Stimulated activated memory B cell treated with anti-CD40 and anti-IgM and Interleukin-4, amounts not matched to agents 10 μg/mL and 1 μg/mL and 100 μg/mL, for 72 hours (primary cell): ENCODE results near the gene AP1G2.
A peak's percentile ranks its signal among the peaks of the same experiment; 100 is the strongest.

Experiments
- ATAC-seq: fragments of 150-1000 bp; cut with Tn5 transposase; 2 replicates; pipeline ENCODE4 v1.10.0; 2021
- H3K27ac Mint-ChIP-seq: one replicate; pipeline ENCODE4 v1.8.0; 2022; ENCODE audit warnings: mild to moderate bottlenecking, mixed read lengths
- H3K27me3 Mint-ChIP-seq: one replicate; pipeline ENCODE4 v1.8.0; 2022; ENCODE audit warnings: mixed read lengths
- H3K36me3 Mint-ChIP-seq: one replicate; pipeline ENCODE4 v1.8.0; 2022; ENCODE audit warnings: mixed read lengths
- H3K4me1 Mint-ChIP-seq: one replicate; pipeline ENCODE4 v1.8.0; 2022; ENCODE audit warnings: mixed read lengths
- H3K4me3 Mint-ChIP-seq: one replicate; pipeline ENCODE4 v1.8.0; 2022; ENCODE audit warnings: mild to moderate bottlenecking, moderate library complexity, mixed read lengths
- H3K9me3 Mint-ChIP-seq: one replicate; pipeline ENCODE4 v1.8.0; 2022; ENCODE audit warnings: mixed read lengths

Gene AP1G2

GRCh38 chr14:23580948-23581281 lies 13.3 kb upstream of the AP1G2 start:
- Mint-ChIP-seq H3K27me3 (peaks cover 57% of the 10 kb centered on the region), H3K4me3 (no peak overlapping the region), H3K9me3 (no peaks in the 10 kb centered on the region)

DNA sequence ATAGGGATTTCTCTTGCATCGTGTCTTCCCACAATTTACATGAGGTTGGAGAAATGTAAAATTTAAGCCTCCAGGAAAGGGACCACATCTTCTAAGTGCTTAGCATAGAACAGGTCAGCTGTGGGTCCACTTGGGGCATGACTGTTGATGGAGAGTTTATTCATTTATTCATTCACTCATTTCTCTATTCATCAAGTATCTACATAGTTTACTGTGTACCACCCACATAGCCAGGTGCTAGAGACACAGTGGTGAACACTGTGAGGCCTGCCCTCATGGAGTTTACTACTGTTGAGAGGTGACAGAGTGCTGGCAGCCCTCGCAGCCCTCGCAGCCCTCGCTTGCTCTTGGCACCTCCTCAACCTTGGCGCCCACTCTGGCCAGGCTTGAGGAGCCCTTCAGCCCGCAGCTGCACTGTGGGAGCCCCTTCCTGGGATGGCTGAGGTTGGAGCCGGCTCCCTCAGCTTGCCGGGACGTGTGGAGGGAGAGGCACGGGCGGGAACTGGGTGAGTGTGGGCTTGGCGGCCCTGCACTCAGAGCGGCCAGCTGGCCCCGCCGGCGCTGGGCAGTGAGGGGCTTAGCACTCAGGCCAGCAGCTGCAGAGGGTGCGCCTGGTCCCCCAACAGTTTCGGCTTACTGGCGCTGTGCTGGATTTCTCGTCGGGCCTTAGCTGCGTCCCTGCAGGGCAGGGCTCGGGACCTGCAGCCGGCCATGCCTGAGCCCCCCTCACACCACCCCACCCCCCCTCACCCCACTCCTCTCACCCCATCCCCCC lies 12.7 kb upstream of the AP1G2 start:
- no peak for ATAC-seq
- no peak overlapping the region for H3K4me3 Mint-ChIP-seq
- H3K27me3 Mint-ChIP-seq, result peaks cover 56% of the 10 kb centered on the region
- no peaks in the 10 kb centered on the region for H3K9me3 Mint-ChIP-seq
- peaks cover 24% of the 10 kb centered on the region for H3K4me1 Mint-ChIP-seq
- H3K27ac Mint-ChIP-seq, result no peak overlapping the region
- H3K36me3 Mint-ChIP-seq, result no peaks in the 10 kb centered on the region

More at GRCh38 chr14:23580948-23581281, 13.3 kb upstream of the AP1G2 start:
- Mint-ChIP-seq H3K4me1 (peaks cover 24% of the 10 kb centered on the region), H3K36me3 (no peaks in the 10 kb centered on the region), H3K27ac (no peak overlapping the region)
- ATAC-seq, result no peak

DNA sequence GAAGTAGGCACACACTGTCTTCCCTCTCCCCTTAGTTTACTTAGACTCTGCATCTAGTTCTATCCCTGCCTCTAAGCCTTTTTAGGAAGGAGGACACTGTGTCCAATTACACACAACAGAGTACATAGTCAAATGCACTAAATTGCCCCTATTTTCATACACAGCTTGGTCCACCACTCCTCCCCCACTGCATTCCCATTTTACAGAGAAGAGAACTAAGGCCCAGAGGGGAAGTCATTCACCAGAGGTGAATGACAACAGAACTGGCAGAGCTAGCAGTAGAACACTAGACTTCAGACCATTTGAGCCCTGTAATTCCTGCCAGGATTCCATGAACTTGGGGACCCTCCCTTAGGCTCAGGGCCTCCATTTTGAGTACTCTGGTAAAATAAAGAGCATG lies 12.1 kb upstream of the AP1G2 start:
- no peak overlapping the region for H3K4me3 Mint-ChIP-seq
- H3K36me3 Mint-ChIP-seq, result no peaks in the 10 kb centered on the region
- no peak for ATAC-seq
- H3K27ac Mint-ChIP-seq, result no peak overlapping the region
- H3K9me3 Mint-ChIP-seq, result no peaks in the 10 kb centered on the region
- H3K27me3 Mint-ChIP-seq, result peaks cover 62% of the 10 kb centered on the region
- peaks cover 24% of the 10 kb centered on the region for H3K4me1 Mint-ChIP-seq

DNA sequence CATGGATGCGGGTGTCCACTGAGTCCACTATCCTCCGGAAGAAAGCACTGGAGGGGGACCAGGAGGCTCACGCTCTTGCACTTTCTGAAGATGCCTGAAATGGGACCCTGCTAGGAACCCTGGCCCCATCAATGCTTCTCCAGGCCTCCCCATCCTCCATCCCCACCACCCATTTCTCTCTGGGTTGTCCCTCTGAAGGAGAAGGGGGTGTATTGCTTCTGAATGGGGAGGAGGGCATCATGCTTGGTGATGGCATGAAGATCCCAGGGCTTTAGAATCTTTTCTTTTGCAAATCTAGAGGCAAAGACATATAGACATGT lies 11.7 kb upstream of the AP1G2 start:
- Mint-ChIP-seq H3K9me3 (no peaks in the 10 kb centered on the region), H3K4me1 (peaks cover 24% of the 10 kb centered on the region), H3K4me3 (no peak overlapping the region), H3K27ac (no peak overlapping the region), H3K27me3 (peaks cover 65% of the 10 kb centered on the region), H3K36me3 (no peaks in the 10 kb centered on the region)
- ATAC-seq, result no peak

- Mint-ChIP-seq H3K9me3 (no peaks in the 10 kb centered on the region), H3K4me3 (peak within 1 kb of the TSS; percentile 47), H3K4me1 (peaks cover 24% of the 10 kb centered on the region), H3K27me3 (peaks cover 65% of the 10 kb centered on the region), H3K27ac (peak within 1 kb of the TSS; percentile 13), H3K36me3 (no peaks in the 10 kb centered on the region)
- ATAC-seq, result no peak
Observed at GRCh38 chr14:23578560-23579310, 11.1 kb upstream of the AP1G2 start, which contains the start of gene JPH4. Gene JPH4, minus strand, starts transcription at chr14:23578790. Its CDS starts 1,337 bp downstream, at chr14:23577453.

- peaks cover 68% of the 10 kb centered on the region for H3K27me3 Mint-ChIP-seq
Observed at GRCh38 chr14:23577710-23578392, 10.3 kb upstream of the AP1G2 start.

DNA sequence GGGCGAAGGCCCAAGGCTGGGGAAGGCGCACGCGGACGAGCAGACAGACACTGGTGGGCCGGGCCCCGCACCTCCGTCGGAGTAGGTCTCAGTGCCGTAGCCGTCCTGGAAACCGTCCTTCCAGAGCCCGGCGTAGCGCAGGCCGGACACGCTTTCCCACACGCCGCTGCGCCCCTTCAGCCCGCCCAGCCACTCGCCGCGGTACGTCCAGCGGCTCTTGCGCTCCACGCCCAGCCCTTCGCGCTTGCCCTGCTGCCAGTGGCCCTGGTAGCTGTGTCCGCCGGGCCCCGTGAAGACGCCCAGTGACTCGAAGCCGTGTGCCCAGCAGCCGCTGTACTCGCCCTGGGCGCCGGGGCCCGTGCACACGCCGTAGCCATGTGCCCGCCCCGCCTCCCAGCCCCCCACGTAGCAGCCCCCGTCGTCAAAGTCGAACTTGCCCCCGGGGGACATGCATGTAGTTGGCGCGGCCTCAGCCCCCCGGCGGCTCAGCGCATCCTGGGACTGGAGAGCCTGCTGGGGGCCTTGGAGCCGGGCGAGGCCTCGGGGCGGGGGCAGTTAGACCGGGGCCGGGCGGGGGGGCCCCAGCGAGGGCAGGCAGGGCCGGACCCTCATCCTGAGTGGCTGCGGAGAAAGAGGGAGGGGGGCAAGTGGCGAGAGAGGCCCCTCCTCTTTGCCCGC lies 9.6 kb upstream of the AP1G2 start:
- Mint-ChIP-seq H3K4me1 (peaks cover 24% of the 10 kb centered on the region), H3K4me3 (peak overlapping the region; percentile 57), H3K9me3 (no peaks in the 10 kb centered on the region), H3K36me3 (no peaks in the 10 kb centered on the region), H3K27ac (peak overlapping the region; percentile 13), H3K27me3 (peaks cover 75% of the 10 kb centered on the region)
- ATAC-seq, result peak; percentile 22

More at GRCh38 chr14:23577710-23578392, 10.3 kb upstream of the AP1G2 start:
- no peaks in the 10 kb centered on the region for H3K9me3 Mint-ChIP-seq
- no peak for ATAC-seq
- no peaks in the 10 kb centered on the region for H3K36me3 Mint-ChIP-seq
- H3K4me3 Mint-ChIP-seq, result peak overlapping the region; percentile 47
- H3K27ac Mint-ChIP-seq, result peak overlapping the region; percentile 13
- peaks cover 24% of the 10 kb centered on the region for H3K4me1 Mint-ChIP-seq

DNA sequence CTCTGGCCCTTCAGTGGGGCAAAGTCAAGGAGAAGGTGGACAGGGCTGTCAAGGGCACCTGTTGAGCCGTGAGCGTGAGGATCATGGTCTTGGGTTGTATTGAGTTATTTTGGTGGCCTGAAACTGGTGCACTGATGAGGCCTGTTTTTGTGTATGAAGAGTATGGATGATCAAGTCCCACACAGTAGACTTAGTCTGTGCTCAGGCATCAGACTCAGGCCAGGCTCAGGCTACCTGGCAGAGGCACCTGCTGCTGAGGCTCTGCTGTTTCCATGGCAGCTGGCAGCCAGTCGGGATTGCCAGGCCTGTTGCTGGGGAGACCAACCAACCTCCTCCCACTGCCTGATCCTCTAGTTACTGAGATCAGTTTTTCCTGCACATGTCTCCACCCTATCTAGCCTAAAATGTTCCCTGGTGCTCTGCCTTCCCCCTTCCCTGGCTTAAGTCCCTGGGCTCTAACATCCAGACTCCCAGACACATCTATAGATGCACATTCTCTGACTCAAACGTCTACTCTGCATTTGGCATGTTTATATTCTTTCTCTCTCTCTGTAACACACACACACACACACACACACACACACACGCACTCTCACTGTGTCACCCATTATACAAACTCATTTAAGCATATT lies 5.9 kb upstream of the AP1G2 start:
- ATAC-seq, result no peak
- Mint-ChIP-seq H3K36me3 (no peaks in the 10 kb centered on the region), H3K4me1 (peaks cover 26% of the 10 kb centered on the region), H3K27ac (no peak overlapping the region), H3K4me3 (no peak overlapping the region), H3K9me3 (no peaks in the 10 kb centered on the region), H3K27me3 (peaks cover 66% of the 10 kb centered on the region)

DNA sequence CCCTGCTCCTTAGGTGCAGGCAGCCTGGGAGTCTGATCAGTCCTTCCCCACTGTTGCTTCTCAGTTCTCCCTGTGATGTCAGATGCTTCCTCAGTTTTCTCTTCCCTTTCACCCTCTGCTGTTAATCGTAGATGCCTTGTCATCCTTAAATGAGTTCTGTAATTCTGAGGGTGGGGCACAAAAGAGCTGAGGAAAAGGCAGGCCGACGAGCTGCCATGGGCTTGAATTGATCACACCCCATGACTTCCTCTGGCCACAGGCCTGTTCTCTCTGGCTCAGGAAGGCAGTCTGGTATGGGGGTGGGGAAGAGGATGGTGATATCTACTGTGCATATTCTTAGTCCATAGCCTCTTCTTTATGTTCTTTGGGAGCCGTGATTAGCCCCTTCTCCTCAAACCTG lies 5.2 kb upstream of the AP1G2 start:
- Mint-ChIP-seq H3K9me3 (no peaks in the 10 kb centered on the region), H3K4me3 (no peak overlapping the region), H3K4me1 (peaks cover 26% of the 10 kb centered on the region), H3K27me3 (peaks cover 59% of the 10 kb centered on the region), H3K27ac (no peak overlapping the region), H3K36me3 (no peaks in the 10 kb centered on the region)
- ATAC-seq, result no peak

GRCh38 chr14:23572524-23572828 lies 4.9 kb upstream of the AP1G2 start:
- Mint-ChIP-seq H3K4me1 (peaks cover 22% of the 10 kb centered on the region), H3K27me3 (peaks cover 56% of the 10 kb centered on the region), H3K9me3 (no peaks in the 10 kb centered on the region), H3K36me3 (no peaks in the 10 kb centered on the region), H3K4me3 (no peak overlapping the region), H3K27ac (no peak overlapping the region)
- no peak for ATAC-seq

DNA sequence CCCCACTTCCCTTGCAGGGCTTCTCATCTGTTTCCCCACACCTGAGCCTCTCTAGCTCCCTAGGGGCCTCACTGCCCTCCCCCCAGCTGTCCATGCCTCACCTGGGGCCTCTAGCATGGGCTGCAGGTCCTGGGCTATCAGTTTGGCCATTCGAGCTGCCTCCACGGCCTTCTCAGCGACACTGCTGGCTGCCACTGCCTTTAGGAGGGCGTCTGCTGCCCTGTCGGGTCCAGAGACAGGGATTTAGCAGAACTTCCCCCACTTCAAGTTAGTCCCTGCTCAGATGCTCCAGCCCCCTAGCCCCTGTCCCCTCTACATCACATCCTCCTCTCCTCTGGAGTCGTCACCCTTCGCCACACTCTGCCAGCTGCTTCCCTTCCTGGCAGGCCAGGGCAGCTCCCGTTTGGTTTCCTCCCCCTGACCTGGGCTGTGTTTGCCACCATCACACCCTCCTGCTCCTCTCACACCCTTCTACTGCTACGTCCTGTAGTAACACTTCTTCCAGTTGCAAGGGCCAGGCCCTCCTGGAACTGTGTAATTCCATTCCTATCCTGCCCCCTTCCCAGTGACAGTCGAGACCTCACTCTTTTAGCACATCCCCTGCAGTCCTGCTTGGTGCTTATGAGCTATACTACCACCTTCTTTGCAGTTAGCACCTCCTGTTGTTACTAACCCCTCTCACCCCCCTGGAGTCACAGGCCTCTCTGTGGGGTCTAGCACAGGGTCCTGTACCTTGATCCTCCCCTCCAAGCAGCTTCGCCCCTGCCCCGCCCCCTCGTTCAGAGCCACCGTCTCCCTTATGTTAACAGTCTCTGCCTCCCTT lies 4.3 kb upstream of the AP1G2 start:
- ATAC-seq, result no peak
- Mint-ChIP-seq H3K4me1 (peaks cover 20% of the 10 kb centered on the region), H3K9me3 (no peaks in the 10 kb centered on the region), H3K27ac (no peak overlapping the region), H3K27me3 (peaks cover 51% of the 10 kb centered on the region), H3K36me3 (no peaks in the 10 kb centered on the region), H3K4me3 (no peak overlapping the region)

- ATAC-seq, result no peak
- H3K36me3 Mint-ChIP-seq, result no peaks in the 10 kb centered on the region
- no peaks in the 10 kb centered on the region for H3K9me3 Mint-ChIP-seq
- no peak overlapping the region for H3K27ac Mint-ChIP-seq
- peaks cover 21% of the 10 kb centered on the region for H3K4me1 Mint-ChIP-seq
- H3K4me3 Mint-ChIP-seq, result no peak overlapping the region
- H3K27me3 Mint-ChIP-seq, result peaks cover 41% of the 10 kb centered on the region
Observed at GRCh38 chr14:23570806-23571483, 3.4 kb upstream of the AP1G2 start.

GRCh38 chr14:23569443-23570151 lies 2.0 kb upstream of the AP1G2 start:
- peaks cover 29% of the 10 kb centered on the region for H3K27me3 Mint-ChIP-seq
- peaks cover 27% of the 10 kb centered on the region for H3K4me1 Mint-ChIP-seq
- ATAC-seq, result no peak
- peaks cover 11% of the 10 kb centered on the region for H3K36me3 Mint-ChIP-seq
- peak overlapping the region; percentile 92 for H3K27ac Mint-ChIP-seq
- no peaks in the 10 kb centered on the region for H3K9me3 Mint-ChIP-seq
- no peak overlapping the region for H3K4me3 Mint-ChIP-seq
